Body of pancreas (tissue), 4 donors: ENCODE measurements around the gene PSMB7.

Experiments
- POLR2A ChIP-seq, 3 donors: fragments of 450-650 bp; IDR thresholded peaks; one replicate each; pipeline ENCODE4 v1.6.1; 2016; ENCODE audit warnings: antibody characterized with exemption in 3 of 3, mild to moderate bottlenecking in 2 of 3
- TF ChIP-seq, protein P1 (sequence below), 7 experiments: fragments of 450-650 bp in 4 of 7; fragments of 200-600 bp in 3 of 7; sonication (generic) in 3 of 7; IDR thresholded peaks; one replicate each; pipeline ENCODE4 v1.5.1; 2016 to 2019; ENCODE audit warnings: antibody characterized with exemption in 7 of 7

DNA sequence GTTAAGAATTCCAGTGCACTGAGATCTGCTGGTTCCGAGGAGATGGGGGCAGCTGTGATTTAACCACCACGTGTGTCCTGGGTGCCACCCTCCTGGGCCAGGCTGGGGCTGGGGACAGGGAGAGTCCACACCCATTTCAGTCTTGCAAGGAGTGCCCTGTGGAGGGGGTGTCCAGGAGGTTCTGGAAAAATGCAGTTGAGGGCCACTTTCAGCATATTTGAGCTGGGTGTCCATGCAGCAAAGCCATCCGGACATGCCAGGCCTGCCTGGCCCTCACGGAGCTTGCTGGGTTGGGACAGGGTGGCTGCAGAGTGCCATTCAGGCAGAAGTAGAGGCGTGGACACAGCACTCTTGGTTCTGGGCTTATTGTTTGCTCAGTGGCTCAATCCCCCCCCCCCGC, 89.4 kb downstream of the PSMB7 start:
- TF ChIP-seq, protein P1, sequence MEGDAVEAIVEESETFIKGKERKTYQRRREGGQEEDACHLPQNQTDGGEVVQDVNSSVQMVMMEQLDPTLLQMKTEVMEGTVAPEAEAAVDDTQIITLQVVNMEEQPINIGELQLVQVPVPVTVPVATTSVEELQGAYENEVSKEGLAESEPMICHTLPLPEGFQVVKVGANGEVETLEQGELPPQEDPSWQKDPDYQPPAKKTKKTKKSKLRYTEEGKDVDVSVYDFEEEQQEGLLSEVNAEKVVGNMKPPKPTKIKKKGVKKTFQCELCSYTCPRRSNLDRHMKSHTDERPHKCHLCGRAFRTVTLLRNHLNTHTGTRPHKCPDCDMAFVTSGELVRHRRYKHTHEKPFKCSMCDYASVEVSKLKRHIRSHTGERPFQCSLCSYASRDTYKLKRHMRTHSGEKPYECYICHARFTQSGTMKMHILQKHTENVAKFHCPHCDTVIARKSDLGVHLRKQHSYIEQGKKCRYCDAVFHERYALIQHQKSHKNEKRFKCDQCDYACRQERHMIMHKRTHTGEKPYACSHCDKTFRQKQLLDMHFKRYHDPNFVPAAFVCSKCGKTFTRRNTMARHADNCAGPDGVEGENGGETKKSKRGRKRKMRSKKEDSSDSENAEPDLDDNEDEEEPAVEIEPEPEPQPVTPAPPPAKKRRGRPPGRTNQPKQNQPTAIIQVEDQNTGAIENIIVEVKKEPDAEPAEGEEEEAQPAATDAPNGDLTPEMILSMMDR (IDR thresholded peaks at IDR 0.05), result no peak
- no peak for TF ChIP-seq POLR2A (IDR thresholded peaks at IDR 0.05)
